ENCODE results near the gene HVCN1. TPM values are rescaled to one million over a fixed set of nuclear protein-coding genes. Genes with fewer than 3 reads are reported as not detected.

Gene HVCN1
- polyA plus RNA-seq, 2 of the 4 experiments (the other 2 are of a cell fraction), result 0.34 to 1.1 TPM

DNA sequence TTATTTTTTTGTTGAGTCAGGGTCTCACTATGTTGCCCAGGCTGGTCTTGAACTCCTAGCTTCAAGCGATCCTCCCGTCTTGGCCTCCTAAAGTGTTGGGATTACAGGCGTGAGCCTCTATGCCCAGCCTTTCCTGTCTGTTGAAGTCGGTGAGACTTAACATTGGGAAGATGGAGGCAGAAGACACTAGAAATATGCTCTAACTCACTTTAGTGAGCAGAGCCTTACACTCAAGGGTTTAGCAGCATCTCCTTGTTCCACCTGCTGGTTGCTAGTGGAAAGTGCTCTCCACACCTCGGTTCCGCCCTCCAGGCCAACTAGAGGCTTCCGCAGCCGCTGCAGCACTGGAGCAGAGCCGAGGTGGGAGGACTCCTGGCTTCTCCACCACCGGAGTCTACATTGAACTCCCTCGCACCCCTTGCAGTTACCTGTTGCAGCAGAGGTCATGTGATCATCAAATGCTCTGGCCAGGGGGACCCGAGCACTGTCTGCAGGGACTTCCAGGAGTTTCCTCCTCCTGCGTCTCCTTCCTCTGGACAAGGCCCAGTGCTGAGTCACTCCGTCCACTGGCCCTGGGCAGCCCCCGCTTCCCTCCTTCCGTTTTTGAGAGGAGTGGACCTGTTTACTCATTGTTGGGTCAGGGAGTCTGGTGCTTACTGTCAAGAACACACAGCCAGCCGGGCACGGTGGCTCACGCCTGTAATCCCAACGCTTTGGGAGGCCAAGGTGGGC, 9.4 kb upstream of the HVCN1 start:
- peak; percentile 74 to 94 for DNase-seq (ENCODE audit: low read depth in 1 of 2, low spot score in 1 of 2)
- CTCF ChIA-PET, result interaction anchor here (0.6 to 1.3 kb wide), 9 partner anchors 12 to 186 kb away, joined by 3 to 6 read pairs (median 3); no protein-coding TSS in a partner anchor
- FAIRE-seq, result no peak
- H3K9me3 ChIP-seq, result no peaks in the 10 kb centered on the region
- peak; percentile 97 to 99 for ATAC-seq
- H3K4me3 ChIP-seq, result no peak overlapping the region
- WGBS (ENCODE audit: missing lambda C conversion rate), result 34% methylated on average over 20 of the region's 20 CpGs
- H3K27ac ChIP-seq, result peak overlapping the region; percentile 55 to 76
- H3K4me2 ChIP-seq, result peak overlapping the region; percentile 65
- peaks cover 8% of the 10 kb centered on the region for H3K4me1 ChIP-seq
- POLR2A ChIA-PET, result no interaction called here
- TF ChIP-seq, protein P1, sequence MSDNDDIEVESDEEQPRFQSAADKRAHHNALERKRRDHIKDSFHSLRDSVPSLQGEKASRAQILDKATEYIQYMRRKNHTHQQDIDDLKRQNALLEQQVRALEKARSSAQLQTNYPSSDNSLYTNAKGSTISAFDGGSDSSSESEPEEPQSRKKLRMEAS (IDR thresholded peaks at IDR 0.05), result peak; percentile 60
- TF ChIP-seq CHD2 (IDR thresholded peaks at IDR 0.05; ENCODE audit: low read length, partially characterized antibody), result no peak
- TF ChIP-seq HES2 (IDR thresholded peaks at IDR 0.05), result no peak
- 0 out of 2 replicates have a peak, but pooled peaks have one; percentile 3 for TF ChIP-seq NFE2L2 (conservative IDR thresholded peaks at IDR 0.05; ENCODE audit: low read length)
- TF ChIP-seq SREBF2 (IDR thresholded peaks at IDR 0.05), result no peak
- TF ChIP-seq RNF2 (IDR thresholded peaks at IDR 0.05; ENCODE audit: borderline replicate concordance, low read depth), result no peak
- no peak for TF ChIP-seq EHF (CRISPR knock-in tag; IDR thresholded peaks at IDR 0.05)
- TF ChIP-seq RARB (CRISPR knock-in tag; IDR thresholded peaks at IDR 0.05), result no peak
- no peak; the same call in 1 of the 2 replicates for TF ChIP-seq CHD4 (IDR thresholded peaks at IDR 0.05; ENCODE audit: borderline replicate concordance)
- peak; percentile 8 for TF ChIP-seq ZFP36 (IDR thresholded peaks at IDR 0.05; ENCODE audit: borderline replicate concordance, partially characterized antibody)
- no peak for TF ChIP-seq FOSL2 (IDR thresholded peaks at IDR 0.05)
- peak; percentile 45 for TF ChIP-seq FOSL2 (CRISPR knock-in tag; IDR thresholded peaks at IDR 0.05)
- no peak for TF ChIP-seq MAZ (IDR thresholded peaks at IDR 0.05; ENCODE audit: borderline replicate concordance, low read depth, low read length)
- no peak for TF ChIP-seq EHMT2 (IDR thresholded peaks at IDR 0.05; ENCODE audit: low read depth)
- TF ChIP-seq, protein P2, sequence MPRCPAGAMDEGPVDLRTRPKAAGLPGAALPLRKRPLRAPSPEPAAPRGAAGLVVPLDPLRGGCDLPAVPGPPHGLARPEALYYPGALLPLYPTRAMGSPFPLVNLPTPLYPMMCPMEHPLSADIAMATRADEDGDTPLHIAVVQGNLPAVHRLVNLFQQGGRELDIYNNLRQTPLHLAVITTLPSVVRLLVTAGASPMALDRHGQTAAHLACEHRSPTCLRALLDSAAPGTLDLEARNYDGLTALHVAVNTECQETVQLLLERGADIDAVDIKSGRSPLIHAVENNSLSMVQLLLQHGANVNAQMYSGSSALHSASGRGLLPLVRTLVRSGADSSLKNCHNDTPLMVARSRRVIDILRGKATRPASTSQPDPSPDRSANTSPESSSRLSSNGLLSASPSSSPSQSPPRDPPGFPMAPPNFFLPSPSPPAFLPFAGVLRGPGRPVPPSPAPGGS (IDR thresholded peaks at IDR 0.05), result no peak
- peak; percentile 63 to 73; a peak in 4 of 5 replicates for TF ChIP-seq RAD21 (conservative IDR thresholded peaks at IDR 0.05 in 1 of 2, IDR thresholded peaks at IDR 0.05 in 1 of 2)
- TF ChIP-seq, protein P3, sequence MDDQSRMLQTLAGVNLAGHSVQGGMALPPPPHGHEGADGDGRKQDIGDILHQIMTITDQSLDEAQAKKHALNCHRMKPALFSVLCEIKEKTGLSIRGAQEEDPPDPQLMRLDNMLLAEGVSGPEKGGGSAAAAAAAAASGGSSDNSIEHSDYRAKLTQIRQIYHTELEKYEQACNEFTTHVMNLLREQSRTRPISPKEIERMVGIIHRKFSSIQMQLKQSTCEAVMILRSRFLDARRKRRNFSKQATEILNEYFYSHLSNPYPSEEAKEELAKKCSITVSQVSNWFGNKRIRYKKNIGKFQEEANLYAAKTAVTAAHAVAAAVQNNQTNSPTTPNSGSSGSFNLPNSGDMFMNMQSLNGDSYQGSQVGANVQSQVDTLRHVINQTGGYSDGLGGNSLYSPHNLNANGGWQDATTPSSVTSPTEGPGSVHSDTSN (IDR thresholded peaks at IDR 0.05), result no peak
- TF ChIP-seq HEYL (CRISPR knock-in tag; IDR thresholded peaks at IDR 0.05), result no peak
- TF ChIP-seq, protein P4, sequence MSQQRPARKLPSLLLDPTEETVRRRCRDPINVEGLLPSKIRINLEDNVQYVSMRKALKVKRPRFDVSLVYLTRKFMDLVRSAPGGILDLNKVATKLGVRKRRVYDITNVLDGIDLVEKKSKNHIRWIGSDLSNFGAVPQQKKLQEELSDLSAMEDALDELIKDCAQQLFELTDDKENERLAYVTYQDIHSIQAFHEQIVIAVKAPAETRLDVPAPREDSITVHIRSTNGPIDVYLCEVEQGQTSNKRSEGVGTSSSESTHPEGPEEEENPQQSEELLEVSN (IDR thresholded peaks at IDR 0.05; ENCODE audit: borderline replicate concordance, low read depth), result peak; percentile 39; the same call in 1 of the 2 replicates
- TF ChIP-seq ZNF302 (CRISPR knock-in tag; IDR thresholded peaks at IDR 0.05), result no peak
- no peak for TF ChIP-seq EP300 (IDR thresholded peaks at IDR 0.05)
- peak; percentile 59 for TF ChIP-seq SMC3 (IDR thresholded peaks at IDR 0.05)
- no peak for TF ChIP-seq POLR2A (IDR thresholded peaks at IDR 0.05; ENCODE audit: low read length)
- TF ChIP-seq RFX5 (IDR thresholded peaks at IDR 0.05), result no peak
- peak; percentile 50 for TF ChIP-seq CTCF (IDR thresholded peaks at IDR 0.05)
- TF ChIP-seq, protein P5, sequence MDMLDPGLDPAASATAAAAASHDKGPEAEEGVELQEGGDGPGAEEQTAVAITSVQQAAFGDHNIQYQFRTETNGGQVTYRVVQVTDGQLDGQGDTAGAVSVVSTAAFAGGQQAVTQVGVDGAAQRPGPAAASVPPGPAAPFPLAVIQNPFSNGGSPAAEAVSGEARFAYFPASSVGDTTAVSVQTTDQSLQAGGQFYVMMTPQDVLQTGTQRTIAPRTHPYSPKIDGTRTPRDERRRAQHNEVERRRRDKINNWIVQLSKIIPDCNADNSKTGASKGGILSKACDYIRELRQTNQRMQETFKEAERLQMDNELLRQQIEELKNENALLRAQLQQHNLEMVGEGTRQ (IDR thresholded peaks at IDR 0.05), result peak; percentile 55
- peak; percentile 60 for TF ChIP-seq MAFK (IDR thresholded peaks at IDR 0.05; ENCODE audit: partially characterized antibody)
